ENCODE results near the gene AVEN.

The AVEN gene

GRCh38 chr15:34038871-34039789, at the start of gene AVEN:
TSS of gene AVEN (minus strand) at chr15:34039204. CDS start at chr15:34039046, 158 bp downstream.
- POLR2A ChIA-PET (ENCODE audit: low non-redundant PET): no interaction called here
- CTCF ChIA-PET: no interaction called here
- peak within 1 kb of the TSS; percentile 94 for H3K27ac ChIP-seq
- TF ChIP-seq CTCF (conservative IDR thresholded peaks at IDR 0.05; ENCODE audit: low read depth): no peak
- DNase-seq (ENCODE audit: low spot score): peak; percentile 52

GRCh38 chr15:34085746-34086145, 46.7 kb upstream of the AVEN start:
- DNase-seq (ENCODE audit: low spot score): no peak
- no peak for TF ChIP-seq CTCF (conservative IDR thresholded peaks at IDR 0.05; ENCODE audit: low read depth)
- ChIA-PET CTCF (no interaction called here), POLR2A (ENCODE audit: low non-redundant PET) (no interaction called here)
- no peak overlapping the region for H3K27ac ChIP-seq

GRCh38 chr15:34084086-34084485, 45.1 kb upstream of the AVEN start:
- ChIA-PET POLR2A (ENCODE audit: low non-redundant PET) (no interaction called here), CTCF (interaction anchor here (1.1 kb wide), 1 partner anchor 23 kb away, joined by 3 read pairs; no protein-coding TSS in a partner anchor)
- no peak for TF ChIP-seq CTCF (conservative IDR thresholded peaks at IDR 0.05; ENCODE audit: low read depth)
- peak overlapping the region; percentile 61 for H3K27ac ChIP-seq
- DNase-seq (ENCODE audit: low spot score): peak; percentile 51

- POLR2A ChIA-PET (ENCODE audit: low non-redundant PET): no interaction called here
- CTCF ChIA-PET: no interaction called here
- no peak for TF ChIP-seq CTCF (conservative IDR thresholded peaks at IDR 0.05; ENCODE audit: low read depth)
- no peak for DNase-seq (ENCODE audit: low spot score)
- no peak overlapping the region for H3K27ac ChIP-seq
Measured at GRCh38 chr15:34079904-34080303, 40.9 kb upstream of the AVEN start.

GRCh38 chr15:34078900-34079299, 39.9 kb upstream of the AVEN start:
- ChIA-PET POLR2A (ENCODE audit: low non-redundant PET) (no interaction called here), CTCF (interaction anchor here (0.6 to 0.7 kb wide), 2 partner anchors 52 to 55 kb away, joined by 3 to 4 read pairs; no protein-coding TSS in a partner anchor)
- no peak overlapping the region for H3K27ac ChIP-seq
- TF ChIP-seq CTCF (conservative IDR thresholded peaks at IDR 0.05; ENCODE audit: low read depth): no peak
- DNase-seq (ENCODE audit: low spot score): no peak

- no peak overlapping the region for H3K27ac ChIP-seq
- no peak for DNase-seq (ENCODE audit: low spot score)
- no peak for TF ChIP-seq CTCF (conservative IDR thresholded peaks at IDR 0.05; ENCODE audit: low read depth)
- ChIA-PET POLR2A (ENCODE audit: low non-redundant PET) (no interaction called here), CTCF (interaction anchor here (0.6 kb wide), 1 partner anchor 254 kb away, joined by 5 read pairs; no protein-coding TSS in a partner anchor)
Measured at GRCh38 chr15:34076785-34077184, 37.8 kb upstream of the AVEN start.

Measured in RWPE1 (cell line).